Airway epithelial cell (primary cell): ENCODE results near the gene MUC22. TPM values are rescaled to one million over a fixed set of nuclear protein-coding genes. Genes with fewer than 3 reads are reported as not detected.

Experiments used
- total RNA-seq: library from RNA; depleted of rRNA; stranded (reverse); fragments of >200 nt; gene quantifications from 2 replicates; pipeline ENCODE4 v1.2.3, GENCODE V29; 2015

Gene MUC22
- total RNA-seq: not detected in 2 replicates

DNA sequence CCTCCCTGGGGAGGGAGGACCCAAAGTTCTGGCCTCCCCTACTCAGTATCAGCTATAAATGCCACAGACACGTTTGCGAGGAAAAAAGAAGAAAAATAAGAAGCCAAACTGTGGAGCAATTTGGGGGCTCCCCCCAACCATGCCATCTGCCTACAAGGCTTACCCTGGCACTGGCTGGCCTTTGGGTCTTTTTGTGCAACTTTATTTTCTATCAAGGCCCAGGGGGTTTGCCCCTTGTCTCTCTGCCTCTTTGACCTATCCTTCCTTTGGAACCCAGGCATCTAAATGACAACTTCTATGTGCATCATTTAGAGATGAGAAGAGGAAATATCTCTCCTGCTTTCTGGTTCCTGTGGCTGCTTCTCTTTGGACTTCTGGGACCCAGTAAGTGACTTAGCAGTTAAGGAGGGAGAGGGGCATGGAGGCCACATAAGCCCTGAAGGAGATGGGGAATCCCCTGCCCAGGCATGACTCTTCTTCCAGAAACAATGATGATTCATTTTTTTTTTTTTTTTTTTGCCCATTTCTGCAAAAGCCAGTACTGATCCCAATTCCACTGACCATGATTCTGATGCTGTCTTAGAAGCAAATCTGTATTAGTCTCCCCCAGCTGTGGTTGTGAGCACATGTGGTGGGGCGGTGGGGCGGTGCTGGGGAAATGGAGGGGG, at the start of gene MUC22:
TSS of gene MUC22 (plus strand) at position 82 of the 668 bp plus-strand sequence. CDS start at position 315, 233 bp downstream.

DNA sequence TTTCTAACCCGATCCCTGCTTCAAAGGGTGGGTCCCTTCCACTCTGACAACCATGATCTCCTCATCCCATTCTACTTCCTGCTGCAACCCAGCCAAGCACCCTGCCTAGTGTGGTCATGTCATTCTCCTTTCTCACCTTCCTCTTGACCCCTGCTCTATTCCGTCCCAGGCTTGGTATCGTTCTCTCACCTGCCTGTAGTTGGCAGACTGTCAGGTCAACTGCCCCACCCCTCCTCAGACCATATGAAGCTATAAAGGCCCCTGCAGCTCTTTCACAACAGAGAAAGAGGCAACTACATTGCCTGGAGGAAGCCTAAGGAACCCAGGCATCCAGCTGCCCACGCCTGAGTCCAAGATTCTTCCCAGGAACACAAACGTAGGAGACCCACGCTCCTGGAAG, 26.8 kb upstream of the MUC22 start, which contains the start of gene MUC21:
TSS of gene MUC21 (plus strand) at position 280 of the 400 bp plus-strand sequence. CDS start 241 bp downstream, outside the sequence.

Other genes with a start within 250 kb of the MUC22 start
- 227 and 243 TPM in 2 replicates for gene DDR1, start 126.0 kb upstream of the MUC22 start, total RNA-seq
- gene GTF2H4, start 102.3 kb upstream of the MUC22 start, total RNA-seq: 12.6 and 15.9 TPM in 2 replicates
- gene VARS2, start 96.2 kb upstream of the MUC22 start, total RNA-seq: 17.5 and 23.5 TPM in 2 replicates
- gene SFTA2, start 78.3 kb upstream of the MUC22 start, total RNA-seq: not detected in 2 replicates
- gene MUCL3, start 69.5 kb upstream of the MUC22 start, total RNA-seq: not detected in 2 replicates
- gene MUC21, start 26.8 kb upstream of the MUC22 start, total RNA-seq: 0.14 TPM in 1 of 2 replicates, not detected in the other
- gene C6orf15, start 102.1 kb downstream of the MUC22 start, total RNA-seq: 0.35 and 2.0 TPM in 2 replicates
- gene PSORS1C1, start 104.3 kb downstream of the MUC22 start, total RNA-seq: 0.37 and 1.7 TPM in 2 replicates
- 0.14 TPM in 1 of 2 replicates, not detected in the other for gene CDSN, start 110.0 kb downstream of the MUC22 start, total RNA-seq
- gene PSORS1C2, start 128.6 kb downstream of the MUC22 start, total RNA-seq: 0.14 and 0.33 TPM in 2 replicates
- 18.4 and 25.5 TPM in 2 replicates for gene CCHCR1, start 147.3 kb downstream of the MUC22 start, total RNA-seq
- gene TCF19, start 148.1 kb downstream of the MUC22 start, total RNA-seq: 17.0 and 20.8 TPM in 2 replicates
- 0.60 and 3.5 TPM in 2 replicates for gene POU5F1, start 160.2 kb downstream of the MUC22 start, total RNA-seq